K562 (cell line): ENCODE measurements around the gene LTBP4. TPM values are rescaled to one million over a fixed set of nuclear protein-coding genes. Genes with fewer than 3 reads are reported as not detected.

Experiments
- ERF ChIP-seq: fragments of 450-650 bp; formaldehyde crosslinking; IDR thresholded peaks from 2 replicates; pipeline ENCODE4 v1.4.0; 2020; ENCODE audit warnings: mild to moderate bottlenecking, mixed read lengths
- FUS ChIP-seq: fragments of 200-400 bp; formaldehyde crosslinking; optimal IDR thresholded peaks from 2 replicates; pipeline ENCODE3; 2017; ENCODE audit warnings: low read depth, low read length
- HEY1 ChIP-seq: fragments of 250-450 bp; sonication (Bioruptor Pico); IDR thresholded peaks from 2 replicates; pipeline ENCODE4 v1.5.0; 2020; ENCODE audit warnings: mild to moderate bottlenecking, moderate library complexity, borderline replicate concordance
- HNRNPL ChIP-seq: fragments of 200-400 bp; formaldehyde crosslinking; IDR thresholded peaks from 2 replicates; pipeline ENCODE4 v1.6.1; 2017; ENCODE audit warnings: low read depth, mild to moderate bottlenecking, low read length
- ID3 ChIP-seq, 2 experiments: fragments of 250-450 bp in 1 of 2; fragments of 450-650 bp in 1 of 2; sonication (Bioruptor Pico) in 1 of 2; IDR thresholded peaks; 2 replicates each; pipeline versions ENCODE4 v1.6.1 to v1.8.0; 2016 to 2021; ENCODE audit warnings: mild to moderate bottlenecking in 2 of 2, moderate library complexity in 2 of 2, missing compliant biosample characterization in 1 of 2, missing genetic modification characterization in 1 of 2
- NCOR1 ChIP-seq: fragments of 450-650 bp; IDR thresholded peaks from 2 replicates; pipeline ENCODE4 v1.6.1; 2016; ENCODE audit warnings: mild to moderate bottlenecking, moderate library complexity
- POLR2A ChIP-seq: fragments of 450-650 bp; conservative IDR thresholded peaks from 2 replicates; pipeline ENCODE4 v1.6.1; 2016
- SMAD2 ChIP-seq: fragments of 150-350 bp; IDR thresholded peaks from 2 replicates; pipeline ENCODE4 v1.6.1; 2014; ENCODE audit warnings: low read depth, mild to moderate bottlenecking, low read length
- SP1 ChIP-seq: sonication (generic); formaldehyde crosslinking; IDR thresholded peaks from 2 replicates; pipeline ENCODE4 v1.8.1; 2022; ENCODE audit warnings: mild to moderate bottlenecking, missing genetic modification reagents
- TAL1 ChIP-seq: fragments of 450-650 bp; IDR thresholded peaks from 2 replicates; pipeline ENCODE4 v1.6.1; 2016; ENCODE audit warnings: mild to moderate bottlenecking
- TEAD2 ChIP-seq: fragments of 450-650 bp; IDR thresholded peaks from 2 replicates; pipeline ENCODE4 v1.6.1; 2016; ENCODE audit warnings: missing genetic modification characterization, control low read depth, missing compliant biosample characterization
- ZKSCAN3 ChIP-seq: fragments of 250-450 bp; sonication (Bioruptor Pico); IDR thresholded peaks from 2 replicates; pipeline ENCODE4 v1.4.0; 2020
- ZNF143 ChIP-seq: sonication (generic); formaldehyde crosslinking; IDR thresholded peaks from 2 replicates; pipeline ENCODE4 v1.9.0; 2022; ENCODE audit warnings: mild to moderate bottlenecking, missing genetic modification reagents
- ZNF395 ChIP-seq: fragments of 200-800 bp; sonication (Bioruptor generic); IDR thresholded peaks from 2 replicates; pipeline ENCODE4 v1.6.1; 2017; ENCODE audit warnings: missing genetic modification characterization, missing compliant biosample characterization
- ZNF696 ChIP-seq: fragments of 250-450 bp; sonication (Bioruptor Pico); conservative IDR thresholded peaks from 2 replicates; pipeline ENCODE4 v1.4.0; 2020; ENCODE audit warnings: mild to moderate bottlenecking, moderate library complexity
- ZNF766 ChIP-seq: fragments of 200-800 bp; sonication (Bioruptor generic); conservative IDR thresholded peaks from 2 replicates; pipeline ENCODE4 v1.6.1; 2016; ENCODE audit warnings: missing genetic modification characterization, missing compliant biosample characterization
- polyA plus RNA-seq, 8 experiments: library from polyadenylated mRNA; depleted of rRNA in 4 of 8; stranded (reverse) in 5 of 8; unstranded in 3 of 8; fragments of >200 nt; fragmentation: Nextera tagmentation in 2 of 8; fragmentation: Illumina TruSeq in 1 of 8; extraction: Ambion mirVana in 2 of 8; extraction: Trizol in 1 of 8; gene quantifications; 2 replicates each; pipeline versions ENCODE4 v1.2.1 to v1.2.3, GENCODE V29; 2011 to 2014; ENCODE audit warnings: inconsistent platforms in 1 of 8, missing spikeins in 1 of 8
- total RNA-seq, 7 experiments: library from RNA; depleted of rRNA in 6 of 7; stranded (reverse); fragments of >200 nt in 6 of 7; fragmentation: Illumina TruSeq in 2 of 7; extraction: Trizol in 2 of 7; gene quantifications; 2 replicates each; pipeline versions ENCODE4 v1.2.1 to v1.2.3, GENCODE V29; 2011 to 2021; ENCODE audit warnings: low replicate concordance in 1 of 7
- TF ChIP-seq, protein P1 (sequence below): conservative IDR thresholded peaks from 2 replicates; pipeline ENCODE4 v1.6.1; 2011; ENCODE audit warnings: low read depth, mild to moderate bottlenecking, low read length; ENCODE audit not compliant: control insufficient read depth
- TF ChIP-seq, protein P2 (sequence below), 2 experiments: fragments of 450-650 bp; conservative IDR thresholded peaks; 2 replicates each; pipeline ENCODE4 v1.6.1; 2017; ENCODE audit warnings: mild to moderate bottlenecking in 2 of 2, moderate library complexity in 2 of 2
- TF ChIP-seq, protein P3 (sequence below): sonication (generic); formaldehyde crosslinking; IDR thresholded peaks from 2 replicates; pipeline ENCODE4 v1.8.1; 2023; ENCODE audit warnings: mild to moderate bottlenecking, missing genetic modification reagents, moderate library complexity

LTBP4 gene
- total and polyA plus RNA-seq, 9 of the 15 experiments (the other 6 are each of a cell fraction or from before 2014, with no cell fraction given): 0.35 to 160 (median 31.6) TPM

DNA sequence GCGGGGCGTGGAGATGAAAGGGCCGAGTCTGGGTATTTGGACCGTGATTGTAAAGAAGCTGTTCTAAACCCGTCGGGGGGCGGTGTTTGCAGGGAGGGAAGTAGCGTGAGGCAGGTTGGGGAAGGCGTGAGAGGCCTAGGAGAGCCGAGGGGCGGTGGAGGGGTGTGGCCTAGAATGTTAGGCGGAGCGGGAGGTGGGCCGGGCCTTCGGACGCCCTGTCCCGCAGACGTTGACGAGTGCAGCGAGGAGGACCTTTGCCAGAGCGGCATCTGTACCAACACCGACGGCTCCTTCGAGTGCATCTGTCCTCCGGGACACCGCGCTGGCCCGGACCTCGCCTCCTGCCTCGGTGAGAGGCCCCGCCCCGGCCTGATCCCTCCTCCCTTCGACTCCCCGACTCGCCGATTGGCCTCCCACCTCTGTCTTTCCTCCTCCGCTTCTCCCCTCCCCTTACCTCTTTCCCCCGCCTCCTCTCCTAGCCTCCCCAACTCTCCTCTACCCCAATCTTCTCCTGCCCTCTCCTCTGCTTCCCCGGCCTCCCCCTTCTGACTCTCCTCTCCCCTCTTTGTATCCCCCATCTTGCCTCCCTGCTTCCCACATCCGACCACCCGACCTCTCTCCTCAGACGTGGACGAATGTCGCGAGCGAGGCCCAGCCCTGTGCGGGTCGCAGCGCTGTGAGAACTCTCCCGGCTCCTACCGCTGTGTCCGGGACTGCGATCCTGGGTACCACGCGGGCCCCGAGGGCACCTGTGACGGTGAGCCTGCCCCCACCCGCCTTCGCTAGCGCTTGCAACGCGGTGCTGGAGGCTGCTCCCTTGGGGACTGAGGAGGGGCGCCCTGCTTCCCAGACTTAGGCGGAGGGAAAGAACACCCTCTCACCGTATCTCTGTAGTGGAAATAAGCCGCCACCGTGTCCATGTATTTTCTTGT, 12.8 kb downstream of the LTBP4 start (continued):
- no peak for TF ChIP-seq HEY1 (CRISPR knock-in tag)
- TF ChIP-seq SMAD2: no peak
- TF ChIP-seq HNRNPL: no peak
- TF ChIP-seq, protein P1, sequence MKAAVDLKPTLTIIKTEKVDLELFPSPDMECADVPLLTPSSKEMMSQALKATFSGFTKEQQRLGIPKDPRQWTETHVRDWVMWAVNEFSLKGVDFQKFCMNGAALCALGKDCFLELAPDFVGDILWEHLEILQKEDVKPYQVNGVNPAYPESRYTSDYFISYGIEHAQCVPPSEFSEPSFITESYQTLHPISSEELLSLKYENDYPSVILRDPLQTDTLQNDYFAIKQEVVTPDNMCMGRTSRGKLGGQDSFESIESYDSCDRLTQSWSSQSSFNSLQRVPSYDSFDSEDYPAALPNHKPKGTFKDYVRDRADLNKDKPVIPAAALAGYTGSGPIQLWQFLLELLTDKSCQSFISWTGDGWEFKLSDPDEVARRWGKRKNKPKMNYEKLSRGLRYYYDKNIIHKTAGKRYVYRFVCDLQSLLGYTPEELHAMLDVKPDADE: 0 out of 2 replicates have a peak, but pooled peaks have one; percentile 24
- TF ChIP-seq ZNF766 (CRISPR knock-in tag): 0 out of 2 replicates have a peak, but pooled peaks have one; percentile 3
- no peak for TF ChIP-seq TEAD2
- no peak for TF ChIP-seq ID3 (CRISPR knock-in tag; IDR thresholded peaks at IDR 0.05)
- TF ChIP-seq ID3 (tag; IDR thresholded peaks at IDR 0.05): 0 out of 2 replicates have a peak, but pooled peaks have one; percentile 24
- 0 out of 2 replicates have a peak, but pooled peaks have one; percentile 15 for TF ChIP-seq ZNF395 (CRISPR knock-in tag)
- peak; percentile 64 for TF ChIP-seq POLR2A
- TF ChIP-seq NCOR1: no peak
- TF ChIP-seq FUS: no peak
- no peak for TF ChIP-seq ZKSCAN3
- TF ChIP-seq ZNF696 (CRISPR knock-in tag): no peak
- 0 out of 2 replicates have a peak, but pooled peaks have one; percentile 5 for TF ChIP-seq TAL1
- TF ChIP-seq ZNF143 (CRISPR knock-in tag): no peak
- TF ChIP-seq, protein P2, sequence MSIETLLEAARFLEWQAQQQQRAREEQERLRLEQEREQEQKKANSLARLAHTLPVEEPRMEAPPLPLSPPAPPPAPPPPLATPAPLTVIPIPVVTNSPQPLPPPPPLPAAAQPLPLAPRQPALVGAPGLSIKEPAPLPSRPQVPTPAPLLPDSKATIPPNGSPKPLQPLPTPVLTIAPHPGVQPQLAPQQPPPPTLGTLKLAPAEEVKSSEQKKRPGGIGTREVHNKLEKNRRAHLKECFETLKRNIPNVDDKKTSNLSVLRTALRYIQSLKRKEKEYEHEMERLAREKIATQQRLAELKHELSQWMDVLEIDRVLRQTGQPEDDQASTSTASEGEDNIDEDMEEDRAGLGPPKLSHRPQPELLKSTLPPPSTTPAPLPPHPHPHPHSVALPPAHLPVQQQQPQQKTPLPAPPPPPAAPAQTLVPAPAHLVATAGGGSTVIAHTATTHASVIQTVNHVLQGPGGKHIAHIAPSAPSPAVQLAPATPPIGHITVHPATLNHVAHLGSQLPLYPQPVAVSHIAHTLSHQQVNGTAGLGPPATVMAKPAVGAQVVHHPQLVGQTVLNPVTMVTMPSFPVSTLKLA (conservative IDR thresholded peaks at IDR 0.05): peak in 1 of 2 experiments; percentile 1; a peak in 1 of 4 replicates
- TF ChIP-seq SP1: peak; percentile 28
- TF ChIP-seq, protein P3, sequence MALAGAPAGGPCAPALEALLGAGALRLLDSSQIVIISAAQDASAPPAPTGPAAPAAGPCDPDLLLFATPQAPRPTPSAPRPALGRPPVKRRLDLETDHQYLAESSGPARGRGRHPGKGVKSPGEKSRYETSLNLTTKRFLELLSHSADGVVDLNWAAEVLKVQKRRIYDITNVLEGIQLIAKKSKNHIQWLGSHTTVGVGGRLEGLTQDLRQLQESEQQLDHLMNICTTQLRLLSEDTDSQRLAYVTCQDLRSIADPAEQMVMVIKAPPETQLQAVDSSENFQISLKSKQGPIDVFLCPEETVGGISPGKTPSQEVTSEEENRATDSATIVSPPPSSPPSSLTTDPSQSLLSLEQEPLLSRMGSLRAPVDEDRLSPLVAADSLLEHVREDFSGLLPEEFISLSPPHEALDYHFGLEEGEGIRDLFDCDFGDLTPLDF (CRISPR knock-in tag): 0 out of 2 replicates have a peak, but pooled peaks have one; percentile 13
- peak; percentile 90 for TF ChIP-seq ERF (CRISPR knock-in tag)
